Lower leg skin (tissue), 4 donors: ENCODE data around the gene GPC3. TPM values are rescaled to one million over a fixed set of nuclear protein-coding genes. Genes with fewer than 3 reads are reported as not detected.

ENCODE experiments used
- DNase-seq, 2 donors: peaks; one replicate each; pipeline ENCODE4 v3.0.0-alpha.2; 2019; ENCODE audit warnings: low spot score in 2 of 2
- H3K4me3 ChIP-seq: fragments of 200-600 bp; sonication (generic); 2 replicates; pipeline ENCODE4 v1.5.1; 2017; ENCODE audit warnings: mild to moderate bottlenecking, low read depth; ENCODE audit not compliant: poor library complexity, severe bottlenecking
- POLR2A ChIP-seq, 2 donors: fragments of 450-650 bp; IDR thresholded peaks; one replicate each; pipeline ENCODE4 v1.6.1; 2016 to 2017; ENCODE audit warnings: antibody characterized with exemption in 2 of 2, mild to moderate bottlenecking in 1 of 2, moderate library complexity in 1 of 2
- WGBS, 2 donors: methylation state at CpG; one replicate each; pipeline ENCODE4 v1.1.5; 2018; 5-methylcytosine and 5-hydroxymethylcytosine counted together
- intact Hi-C: fragments of 100-400 bp; cut with DNase I; formaldehyde crosslinking; loops from one replicate; pipeline ENCODE4 v1.15.0; 2023; ENCODE audit warnings: low total_unique reads
- total RNA-seq, 4 donors: library from RNA; depleted of rRNA; stranded (reverse); fragments of >200 nt; gene quantifications; one replicate each; pipeline ENCODE4 v1.1.0, GENCODE V29; 2016
- TF ChIP-seq, protein P1 (sequence below), 3 donors: fragments of 450-650 bp; IDR thresholded peaks; one replicate each; pipeline ENCODE4 v1.5.1; 2016; ENCODE audit warnings: antibody characterized with exemption in 3 of 3, mild to moderate bottlenecking in 3 of 3, moderate library complexity in 2 of 3

GPC3 gene
- total RNA-seq, 4 donors from 2014 or later, result 10.4 to 24.4 (median 14.7) TPM

- DNase-seq, result no peak
- TF ChIP-seq, protein P1, sequence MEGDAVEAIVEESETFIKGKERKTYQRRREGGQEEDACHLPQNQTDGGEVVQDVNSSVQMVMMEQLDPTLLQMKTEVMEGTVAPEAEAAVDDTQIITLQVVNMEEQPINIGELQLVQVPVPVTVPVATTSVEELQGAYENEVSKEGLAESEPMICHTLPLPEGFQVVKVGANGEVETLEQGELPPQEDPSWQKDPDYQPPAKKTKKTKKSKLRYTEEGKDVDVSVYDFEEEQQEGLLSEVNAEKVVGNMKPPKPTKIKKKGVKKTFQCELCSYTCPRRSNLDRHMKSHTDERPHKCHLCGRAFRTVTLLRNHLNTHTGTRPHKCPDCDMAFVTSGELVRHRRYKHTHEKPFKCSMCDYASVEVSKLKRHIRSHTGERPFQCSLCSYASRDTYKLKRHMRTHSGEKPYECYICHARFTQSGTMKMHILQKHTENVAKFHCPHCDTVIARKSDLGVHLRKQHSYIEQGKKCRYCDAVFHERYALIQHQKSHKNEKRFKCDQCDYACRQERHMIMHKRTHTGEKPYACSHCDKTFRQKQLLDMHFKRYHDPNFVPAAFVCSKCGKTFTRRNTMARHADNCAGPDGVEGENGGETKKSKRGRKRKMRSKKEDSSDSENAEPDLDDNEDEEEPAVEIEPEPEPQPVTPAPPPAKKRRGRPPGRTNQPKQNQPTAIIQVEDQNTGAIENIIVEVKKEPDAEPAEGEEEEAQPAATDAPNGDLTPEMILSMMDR (IDR thresholded peaks at IDR 0.05), result no peak
- TF ChIP-seq POLR2A (IDR thresholded peaks at IDR 0.05), result no peak
- no peak overlapping the region for H3K4me3 ChIP-seq
- intact Hi-C loops, result no loop called here
- WGBS, 2 donors, result 32 to 36% methylated on average over 3 of the region's 3 CpGs
Measured at GRCh38 chrX:133852401-133852800, 133.0 kb downstream of the GPC3 start.

DNA sequence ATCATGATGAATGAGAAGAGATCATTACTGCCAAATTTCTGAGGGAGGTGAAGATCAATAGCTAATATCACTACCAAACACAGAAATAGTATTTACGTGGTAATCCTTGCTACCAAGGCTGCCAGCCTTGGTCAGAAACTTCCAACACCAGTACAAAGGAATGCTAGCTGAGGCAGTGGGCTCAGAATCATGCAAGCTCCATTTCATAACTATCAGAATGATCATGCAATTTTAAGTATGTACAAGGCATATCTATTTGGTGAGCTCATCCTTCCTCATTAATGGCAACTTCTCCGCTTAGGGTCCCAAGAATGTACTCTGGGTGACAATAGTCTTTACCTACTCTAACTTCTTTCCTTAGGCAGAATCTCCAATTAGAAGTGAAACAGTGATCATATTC is 135.0 kb downstream of the GPC3 start:
- DNase-seq, result no peak
- intact Hi-C loops, result no loop called here
- no peak overlapping the region for H3K4me3 ChIP-seq
- TF ChIP-seq, protein P1 (IDR thresholded peaks at IDR 0.05), result no peak
- 92 to 100% methylated on average over 2 of the region's 2 CpGs for WGBS, 2 donors

GRCh38 chrX:133849676-133850075 is 135.7 kb downstream of the GPC3 start:
- TF ChIP-seq POLR2A (IDR thresholded peaks at IDR 0.05), result no peak
- TF ChIP-seq, protein P1 (IDR thresholded peaks at IDR 0.05), result no peak
- H3K4me3 ChIP-seq, result no peak overlapping the region
- intact Hi-C loops, result no loop called here
- DNase-seq, result no peak

GRCh38 chrX:133847340-133847994 is 137.9 kb downstream of the GPC3 start:
- no peak for DNase-seq
- intact Hi-C loops, result no loop called here
- TF ChIP-seq, protein P1 (IDR thresholded peaks at IDR 0.05), result no peak
- TF ChIP-seq POLR2A (IDR thresholded peaks at IDR 0.05), result no peak
- WGBS, 2 donors, result 67 to 78% methylated on average over 6 of the region's 6 CpGs
- H3K4me3 ChIP-seq, result no peak overlapping the region

DNA sequence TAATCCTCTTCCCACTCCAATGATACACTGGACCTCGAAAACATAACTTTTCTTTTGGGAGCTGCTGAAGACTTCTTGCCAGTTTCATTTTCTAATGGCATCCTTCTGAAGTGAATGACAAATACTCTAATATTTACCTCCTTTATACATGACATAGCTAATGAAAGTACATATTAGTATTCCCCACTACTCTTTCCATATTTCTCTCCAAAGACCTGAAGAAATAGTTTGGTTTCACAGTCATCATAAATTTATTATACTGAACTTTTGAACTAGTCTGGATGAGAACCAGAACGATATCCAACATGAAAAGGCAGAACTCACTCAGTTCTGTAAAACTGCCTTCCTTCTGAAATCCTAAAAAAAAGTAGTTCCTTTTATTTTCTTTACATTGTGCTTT is 139.1 kb downstream of the GPC3 start:
- TF ChIP-seq, protein P1 (IDR thresholded peaks at IDR 0.05), result no peak
- TF ChIP-seq POLR2A (IDR thresholded peaks at IDR 0.05), result no peak
- WGBS, 2 donors, result 23 to 25% methylated on average over 2 of the region's 2 CpGs
- no peak overlapping the region for H3K4me3 ChIP-seq
- DNase-seq, result no peak
- intact Hi-C loops, result no loop called here

- DNase-seq, result no peak
- 90 to 91% methylated on average over 2 of the region's 2 CpGs for WGBS, 2 donors
- intact Hi-C loops, result no loop called here
- H3K4me3 ChIP-seq, result no peak overlapping the region
- TF ChIP-seq POLR2A (IDR thresholded peaks at IDR 0.05), result no peak
- TF ChIP-seq, protein P1 (IDR thresholded peaks at IDR 0.05), result no peak
Measured at GRCh38 chrX:133840415-133840814, 145.0 kb downstream of the GPC3 start.
